Mucosa of rectum (tissue), 2 donors: ENCODE measurements around the gene ROPN1.
"Not testable (repeated sequence)": the region's sequence is repeated elsewhere in the genome, so short reads cannot be mapped to it uniquely, and the experiment has no call there.

Source experiments
- H3K27ac ChIP-seq, 2 donors: one replicate each; pipeline ENCODE4 v1.7.0; 2013; ENCODE audit warnings: inconsistent platforms in 2 of 2, low read depth in 2 of 2, low read length in 2 of 2
- H3K27me3 ChIP-seq, 2 donors: one replicate each; pipeline ENCODE4 v1.7.0; 2013; ENCODE audit warnings: low read length in 2 of 2; ENCODE audit not compliant: control insufficient read depth in 2 of 2, insufficient read depth in 2 of 2
- H3K36me3 ChIP-seq, 2 donors: one replicate each; pipeline ENCODE4 v1.7.0; 2013; ENCODE audit warnings: low read length in 2 of 2; ENCODE audit not compliant: control insufficient read depth in 2 of 2, insufficient read depth in 2 of 2
- H3K4me1 ChIP-seq, 2 donors: one replicate each; pipeline ENCODE4 v1.7.0; 2013; ENCODE audit warnings: low read length in 2 of 2, mild to moderate bottlenecking in 1 of 2; ENCODE audit not compliant: control insufficient read depth in 2 of 2, insufficient read depth in 2 of 2
- H3K4me3 ChIP-seq, 2 donors: one replicate each; pipeline ENCODE4 v1.7.0; 2013; ENCODE audit warnings: low read length in 2 of 2
- H3K9ac ChIP-seq, 2 donors: one replicate each; pipeline ENCODE4 v1.7.0; 2013; ENCODE audit warnings: low read length in 2 of 2, low read depth in 1 of 2, mild to moderate bottlenecking in 1 of 2
- H3K9me3 ChIP-seq, 2 donors: one replicate each; pipeline ENCODE4 v1.7.0; 2013; ENCODE audit warnings: low read length in 2 of 2; ENCODE audit not compliant: control insufficient read depth in 2 of 2
- donor health status: healthy.
- donor health status: Normal muscosa, but diverticular disease.

The ROPN1 gene

GRCh38 chr3:124032311-124032880 is 40.5 kb upstream of the ROPN1 start:
- Histone ChIP-seq H3K27me3 (peaks cover 2 to 8% of the 10 kb centered on the region in 2 donors), H3K4me1 (peaks cover 3% of the 10 kb centered on the region in 2 donors), H3K9me3 (no peaks in the 10 kb centered on the region), H3K27ac (peak overlapping the region; percentile 48 to 53), H3K9ac (peak overlapping the region; percentile 57 to 61), H3K4me3 (peak overlapping the region; percentile 73 to 78), H3K36me3 (no peaks in the 10 kb centered on the region)

- no peaks in the 10 kb centered on the region for H3K36me3 ChIP-seq
- no peak overlapping the region for H3K9ac ChIP-seq
- no peak overlapping the region for H3K27ac ChIP-seq
- no peaks in the 10 kb centered on the region for H3K9me3 ChIP-seq
- no peaks in the 10 kb centered on the region for H3K27me3 ChIP-seq
- peaks cover 0 to 4% of the 10 kb centered on the region in 2 donors for H3K4me1 ChIP-seq
- H3K4me3 ChIP-seq, result no peak overlapping the region
These were observed 34.6 kb upstream of the ROPN1 start for GRCh38 chr3:124026516-124026915.

- H3K36me3 ChIP-seq, H3K27me3 ChIP-seq, H3K9me3 ChIP-seq, H3K4me1 ChIP-seq, H3K27ac ChIP-seq, H3K9ac ChIP-seq, H3K4me3 ChIP-seq: not testable (repeated sequence)
These were observed 31.6 kb upstream of the ROPN1 start for GRCh38 chr3:124023531-124023930.

- Histone ChIP-seq H3K9ac (no peak overlapping the region), H3K9me3 (no peaks in the 10 kb centered on the region), H3K27ac (no peak overlapping the region), H3K4me1 (no peaks in the 10 kb centered on the region), H3K36me3 (no peaks in the 10 kb centered on the region), H3K4me3 (no peak overlapping the region), H3K27me3 (no peaks in the 10 kb centered on the region)
These were observed 27.4 kb upstream of the ROPN1 start for GRCh38 chr3:124019291-124019690.

GRCh38 chr3:124017502-124017901 is 25.6 kb upstream of the ROPN1 start:
- H3K36me3 ChIP-seq, H3K4me1 ChIP-seq, H3K27me3 ChIP-seq, H3K27ac ChIP-seq, H3K9me3 ChIP-seq, H3K9ac ChIP-seq, H3K4me3 ChIP-seq: not testable (repeated sequence)

- not testable (repeated sequence) for H3K9ac ChIP-seq, H3K4me3 ChIP-seq, H3K9me3 ChIP-seq, H3K27me3 ChIP-seq, H3K4me1 ChIP-seq, H3K36me3 ChIP-seq, H3K27ac ChIP-seq
These were observed 24.6 kb upstream of the ROPN1 start for GRCh38 chr3:124016483-124016882.

- H3K27me3 ChIP-seq, result no peaks in the 10 kb centered on the region
- no peaks in the 10 kb centered on the region for H3K9me3 ChIP-seq
- H3K4me1 ChIP-seq, result no peaks in the 10 kb centered on the region
- no peaks in the 10 kb centered on the region for H3K36me3 ChIP-seq
- H3K4me3 ChIP-seq, result no peak overlapping the region
- H3K27ac ChIP-seq, result no peak overlapping the region
- H3K9ac ChIP-seq, result no peak overlapping the region
These were observed 22.5 kb upstream of the ROPN1 start for GRCh38 chr3:124014366-124014942.

- not testable (repeated sequence) for H3K4me3 ChIP-seq, H3K9me3 ChIP-seq, H3K27ac ChIP-seq, H3K27me3 ChIP-seq, H3K36me3 ChIP-seq, H3K4me1 ChIP-seq, H3K9ac ChIP-seq
These were observed 16.4 kb upstream of the ROPN1 start for GRCh38 chr3:124008321-124008720.

- no peak overlapping the region for H3K9ac ChIP-seq
- no peaks in the 10 kb centered on the region for H3K36me3 ChIP-seq
- H3K4me1 ChIP-seq, result no peaks in the 10 kb centered on the region
- H3K4me3 ChIP-seq, result no peak overlapping the region
- no peaks in the 10 kb centered on the region for H3K27me3 ChIP-seq
- H3K27ac ChIP-seq, result no peak overlapping the region
- no peaks in the 10 kb centered on the region for H3K9me3 ChIP-seq
These were observed 15.3 kb upstream of the ROPN1 start for GRCh38 chr3:124007186-124007585.

GRCh38 chr3:124002405-124003079 is 10.6 kb upstream of the ROPN1 start:
- H3K4me1 ChIP-seq, H3K9me3 ChIP-seq, H3K36me3 ChIP-seq, H3K9ac ChIP-seq, H3K4me3 ChIP-seq, H3K27ac ChIP-seq, H3K27me3 ChIP-seq: not testable (repeated sequence)
